C4-2B (cell line): ENCODE measurements around the gene VPS26A.

ENCODE experiments used
- CTCF ChIP-seq: fragments of 450-650 bp; conservative IDR thresholded peaks from 2 replicates; pipeline ENCODE4 v1.5.1; 2017; ENCODE audit warnings: mild to moderate bottlenecking
- ZFX ChIP-seq: fragments of 450-650 bp; IDR thresholded peaks from 2 replicates; pipeline ENCODE4 v1.6.1; 2017

GRCh38 chr10:69208761-69209160 lies 84.8 kb downstream of the VPS26A start:
- TF ChIP-seq CTCF = no peak
- TF ChIP-seq ZFX = no peak
